SU-DHL-6 (cell line): Measurements from ENCODE around the gene PRPF31.

Experiments used
- H2AFZ ChIP-seq: fragments of 200-600 bp; sonication (generic); 2 replicates; pipeline ENCODE4 v1.6.1; 2014; ENCODE audit warnings: low read depth, mild to moderate bottlenecking, moderate library complexity, mixed read lengths, antibody characterized with exemption, low read length; ENCODE audit not compliant: severe bottlenecking
- H3F3A ChIP-seq: fragments of 200-600 bp; shearing (Covaris generic); 2 replicates; pipeline ENCODE4 v1.6.0; 2016; ENCODE audit warnings: antibody characterized with exemption, mild to moderate bottlenecking; ENCODE audit not compliant: insufficient read depth
- H3K27ac ChIP-seq: fragments of 200-600 bp; sonication (generic); 2 replicates; pipeline ENCODE4 v1.5.1; 2016; ENCODE audit warnings: low read depth, mild to moderate bottlenecking, low read length, moderate library complexity, mixed read lengths
- H3K27me3 ChIP-seq: fragments of 200-600 bp; sonication (generic), shearing (Covaris generic); 2 replicates; pipeline ENCODE4 v1.6.0; 2014; ENCODE audit warnings: mild to moderate bottlenecking, low read length
- H3K36me3 ChIP-seq: fragments of 200-600 bp; sonication (generic); 2 replicates; pipeline ENCODE4 v1.6.1; 2014; ENCODE audit warnings: mild to moderate bottlenecking, low read length, mixed read lengths
- H3K4me2 ChIP-seq: fragments of 300-600, 200-600 bp; shearing (Covaris generic), sonication (generic); 2 replicates; pipeline ENCODE4 v1.6.0; 2014; ENCODE audit warnings: low read length, low read depth, mild to moderate bottlenecking; ENCODE audit not compliant: poor library complexity, severe bottlenecking
- H3K4me3 ChIP-seq: fragments of 200-600 bp; sonication (generic); 2 replicates; pipeline ENCODE4 v1.5.1; 2014; ENCODE audit warnings: antibody characterized with exemption, low read length, mild to moderate bottlenecking, mixed read lengths; ENCODE audit not compliant: insufficient read depth, poor library complexity, severe bottlenecking
- H3K79me2 ChIP-seq: fragments of 200-600 bp; sonication (generic); 2 replicates; pipeline ENCODE4 v1.6.1; 2014; ENCODE audit warnings: mild to moderate bottlenecking, low read length, moderate library complexity; ENCODE audit not compliant: insufficient read depth
- H3K9ac ChIP-seq: fragments of 200-600 bp; sonication (generic); 2 replicates; pipeline ENCODE4 v1.7.0; 2014; ENCODE audit warnings: mild to moderate bottlenecking, low read length
- H3K9me2 ChIP-seq: fragments of 200-600 bp; sonication (generic); replicated peaks from 2 replicates; pipeline ENCODE4 v1.6.1; 2014; ENCODE audit warnings: low read length; ENCODE audit not compliant: insufficient read depth
- H3K9me3 ChIP-seq: fragments of 200-600 bp; sonication (generic); 2 replicates; pipeline ENCODE4 v1.6.1; 2014; ENCODE audit warnings: low read length, mixed read lengths; ENCODE audit not compliant: insufficient read depth
- H4K20me1 ChIP-seq: fragments of 200-600 bp; sonication (generic); 2 replicates; pipeline ENCODE4 v1.6.1; 2014; ENCODE audit warnings: low read depth, mild to moderate bottlenecking, antibody characterized with exemption, low read length, moderate library complexity, mixed read lengths
- EZH2phosphoT487 ChIP-seq: fragments of 200-600 bp; sonication (generic), shearing (Covaris generic); conservative IDR thresholded peaks from 2 replicates; pipeline ENCODE4 v1.6.1; 2018; ENCODE audit warnings: mild to moderate bottlenecking, antibody characterized with exemption, low read length, moderate library complexity, mixed read lengths
- TF ChIP-seq, protein P1 (sequence below): fragments of 200-600 bp; sonication (generic); IDR thresholded peaks from one replicate; pipeline ENCODE4 v1.5.1; 2017; ENCODE audit warnings: antibody characterized with exemption, mild to moderate bottlenecking, low read length, moderate library complexity; ENCODE audit not compliant: insufficient read depth, poor library complexity, severe bottlenecking

PRPF31 gene

DNA sequence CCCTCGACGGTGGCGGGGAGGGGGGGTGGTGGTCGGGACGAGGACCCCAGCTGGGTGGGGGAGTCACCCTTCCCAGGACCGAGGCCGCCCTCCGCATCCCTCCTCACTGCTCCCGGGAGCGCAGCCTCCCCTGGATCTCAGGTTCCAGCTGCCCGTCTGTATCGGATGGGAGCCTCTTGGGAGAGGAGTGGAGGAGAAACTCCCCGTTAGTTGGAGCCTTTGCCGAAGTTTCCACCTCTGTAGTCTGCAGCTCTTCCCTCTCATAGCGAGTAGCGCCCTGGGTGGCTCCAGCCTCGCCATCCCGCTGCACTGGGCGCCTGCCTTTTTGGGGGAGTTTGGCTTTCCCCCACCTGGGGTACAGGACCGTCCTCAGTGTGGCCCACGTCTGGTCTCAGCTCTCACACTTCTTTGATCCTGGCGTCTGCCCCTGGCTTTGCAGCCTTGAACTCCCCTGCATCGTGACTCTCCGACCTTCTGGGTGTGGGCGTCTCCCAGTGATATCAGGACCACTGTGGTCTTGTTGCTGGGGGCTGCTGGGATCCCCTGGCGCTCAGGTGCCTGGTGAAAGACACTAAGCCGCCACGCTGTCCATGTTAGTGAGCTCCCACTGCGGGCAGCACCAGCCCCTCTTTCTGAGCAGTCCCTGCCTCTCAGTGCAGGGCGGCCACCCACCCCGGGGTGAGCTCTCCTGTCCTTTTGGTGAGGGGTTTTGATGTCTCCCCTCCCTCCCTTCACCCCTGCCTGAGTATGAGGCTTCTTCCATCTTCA, 23.1 kb downstream of the PRPF31 start:
- peak overlapping the region; percentile 75 for H3K4me3 ChIP-seq
- TF ChIP-seq, protein P1, sequence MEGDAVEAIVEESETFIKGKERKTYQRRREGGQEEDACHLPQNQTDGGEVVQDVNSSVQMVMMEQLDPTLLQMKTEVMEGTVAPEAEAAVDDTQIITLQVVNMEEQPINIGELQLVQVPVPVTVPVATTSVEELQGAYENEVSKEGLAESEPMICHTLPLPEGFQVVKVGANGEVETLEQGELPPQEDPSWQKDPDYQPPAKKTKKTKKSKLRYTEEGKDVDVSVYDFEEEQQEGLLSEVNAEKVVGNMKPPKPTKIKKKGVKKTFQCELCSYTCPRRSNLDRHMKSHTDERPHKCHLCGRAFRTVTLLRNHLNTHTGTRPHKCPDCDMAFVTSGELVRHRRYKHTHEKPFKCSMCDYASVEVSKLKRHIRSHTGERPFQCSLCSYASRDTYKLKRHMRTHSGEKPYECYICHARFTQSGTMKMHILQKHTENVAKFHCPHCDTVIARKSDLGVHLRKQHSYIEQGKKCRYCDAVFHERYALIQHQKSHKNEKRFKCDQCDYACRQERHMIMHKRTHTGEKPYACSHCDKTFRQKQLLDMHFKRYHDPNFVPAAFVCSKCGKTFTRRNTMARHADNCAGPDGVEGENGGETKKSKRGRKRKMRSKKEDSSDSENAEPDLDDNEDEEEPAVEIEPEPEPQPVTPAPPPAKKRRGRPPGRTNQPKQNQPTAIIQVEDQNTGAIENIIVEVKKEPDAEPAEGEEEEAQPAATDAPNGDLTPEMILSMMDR: no peak
- TF ChIP-seq EZH2phosphoT487: no peak
- H2AFZ ChIP-seq: no peak overlapping the region
- no peaks in the 10 kb centered on the region for H3K9me2 ChIP-seq
- H3K27ac ChIP-seq: peak overlapping the region; percentile 67; the same call in 1 of the 2 replicates
- H3K4me2 ChIP-seq: peak overlapping the region; percentile 73
- peak overlapping the region; percentile 88 for H3K9ac ChIP-seq
- no peaks in the 10 kb centered on the region for H3F3A ChIP-seq
- H4K20me1 ChIP-seq: no peaks in the 10 kb centered on the region; the same call in 1 of the 2 replicates
- H3K9me3 ChIP-seq: no peaks in the 10 kb centered on the region
- H3K36me3 ChIP-seq: no peaks in the 10 kb centered on the region
- H3K79me2 ChIP-seq: peaks cover 50% of the 10 kb centered on the region
- H3K27me3 ChIP-seq: no peaks in the 10 kb centered on the region

DNA sequence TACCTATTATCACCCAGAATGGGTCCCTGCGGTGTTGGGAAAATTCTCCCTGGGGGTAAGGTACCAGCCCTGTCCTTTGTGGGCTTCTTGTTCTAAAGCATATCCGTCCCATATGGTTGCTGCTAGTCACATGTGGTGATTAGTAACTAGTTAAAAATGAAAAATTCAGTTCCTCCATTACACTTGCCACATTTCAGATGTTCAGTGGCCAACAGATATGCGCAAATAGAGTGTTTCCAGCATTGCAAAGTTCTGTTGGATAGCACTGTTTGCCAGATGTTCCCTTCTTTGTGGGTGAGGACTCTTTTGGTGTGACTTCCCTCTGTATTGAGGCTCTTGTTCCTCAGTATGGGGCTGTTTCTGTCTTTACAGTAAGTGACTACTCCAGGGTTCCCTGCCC, 25.8 kb downstream of the PRPF31 start:
- Histone ChIP-seq H4K20me1 (no peaks in the 10 kb centered on the region; the same call in 1 of the 2 replicates), H3K27ac (no peak overlapping the region), H3K9me3 (no peaks in the 10 kb centered on the region), H3K36me3 (peaks cover 3% of the 10 kb centered on the region; the same call in 1 of the 2 replicates), H3K4me2 (no peak overlapping the region), H3F3A (no peaks in the 10 kb centered on the region), H3K9ac (no peak overlapping the region), H3K79me2 (peaks cover 50% of the 10 kb centered on the region), H3K9me2 (no peaks in the 10 kb centered on the region), H3K27me3 (no peaks in the 10 kb centered on the region), H2AFZ (no peak overlapping the region), H3K4me3 (no peak overlapping the region)
- TF ChIP-seq, protein P1: no peak
- no peak for TF ChIP-seq EZH2phosphoT487

DNA sequence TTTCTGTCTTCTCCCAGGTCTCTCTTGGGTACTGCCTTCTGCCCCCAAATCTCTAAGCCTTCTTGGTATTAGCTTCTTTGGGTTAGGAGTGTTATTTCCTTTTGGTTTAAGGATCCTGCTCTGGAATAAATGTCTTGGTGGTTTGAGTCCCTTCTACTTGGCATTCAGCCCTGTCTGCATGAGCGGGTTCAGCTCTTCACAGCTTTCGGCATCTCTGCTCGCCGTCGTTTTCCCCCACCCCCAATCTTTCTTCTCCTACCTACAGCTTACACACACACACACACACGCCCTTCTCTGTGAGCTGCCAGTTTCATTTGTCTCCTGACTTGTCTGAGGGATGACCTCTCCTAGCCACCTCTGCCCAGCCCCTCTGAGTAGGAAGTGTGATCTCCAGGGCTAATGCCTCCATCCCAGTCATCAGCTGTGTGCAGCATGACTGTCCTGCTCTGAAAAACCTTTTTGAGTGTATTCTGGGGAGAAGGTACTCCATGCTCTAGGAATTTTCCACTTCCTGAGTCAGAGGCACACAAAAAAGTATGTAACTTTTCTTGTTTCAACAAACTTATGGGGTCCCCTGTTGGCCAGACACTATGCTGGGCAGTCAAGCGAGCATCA, 26.7 kb downstream of the PRPF31 start:
- no peaks in the 10 kb centered on the region for H3F3A ChIP-seq
- H3K9me3 ChIP-seq: no peaks in the 10 kb centered on the region
- no peaks in the 10 kb centered on the region; the same call in 1 of the 2 replicates for H4K20me1 ChIP-seq
- no peak overlapping the region for H3K4me2 ChIP-seq
- H3K4me3 ChIP-seq: no peak overlapping the region
- H3K9ac ChIP-seq: no peak overlapping the region
- H3K9me2 ChIP-seq: no peaks in the 10 kb centered on the region
- H3K79me2 ChIP-seq: peaks cover 50% of the 10 kb centered on the region
- H2AFZ ChIP-seq: no peak overlapping the region
- no peak overlapping the region for H3K27ac ChIP-seq
- TF ChIP-seq EZH2phosphoT487: no peak
- TF ChIP-seq, protein P1: no peak
- peaks cover 3% of the 10 kb centered on the region; the same call in 1 of the 2 replicates for H3K36me3 ChIP-seq
- H3K27me3 ChIP-seq: no peaks in the 10 kb centered on the region
